Measurements from ENCODE around the gene KIF16B. TPM values are rescaled to one million over a fixed set of nuclear protein-coding genes. Genes with fewer than 3 reads are reported as not detected.

The KIF16B gene
- total and polyA plus RNA-seq, 2 experiments from 2014 or later, result 9.3 to 21.8 TPM

DNA sequence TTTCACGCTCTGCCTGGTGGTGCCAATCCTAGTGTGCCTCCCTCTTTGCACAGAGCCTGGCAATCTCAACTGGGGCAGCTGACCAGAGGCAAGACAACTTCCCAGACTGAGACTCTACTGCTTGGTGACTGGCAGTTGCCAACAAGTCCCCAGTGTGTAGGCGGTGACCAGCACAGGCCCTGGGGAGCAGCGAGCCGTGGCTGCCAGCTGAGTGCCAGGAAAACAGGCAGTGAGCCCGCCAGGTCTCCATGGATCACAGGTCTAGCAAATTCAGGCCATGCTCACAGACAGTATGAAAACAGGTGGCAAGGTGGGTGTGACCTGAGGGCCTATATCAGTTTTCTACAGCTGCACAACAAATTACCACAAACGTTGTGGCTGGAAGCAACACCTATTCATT is 289.9 kb downstream of the KIF16B start:
- Histone ChIP-seq H3K36me3 (replicated peaks; ENCODE audit: insufficient read depth, low read depth) (no peaks in the 10 kb centered on the region), H3K9me2 (replicated peaks; ENCODE audit: insufficient read depth) (no peaks in the 10 kb centered on the region), H4K20me1 (ENCODE audit: insufficient read depth, poor library complexity, severe bottlenecking) (no peaks in the 10 kb centered on the region), H3K27ac (no peak overlapping the region), H3K4me2 (no peak overlapping the region), H3K4me1 (ENCODE audit: insufficient read depth) (no peaks in the 10 kb centered on the region), H3K79me2 (no peaks in the 10 kb centered on the region), H2AFZ (no peak overlapping the region), H3K9me3 (ENCODE audit: low read depth) (no peaks in the 10 kb centered on the region), H3K4me3 (no peak overlapping the region), H3K27me3 (no peaks in the 10 kb centered on the region)
- 92% methylated on average over 6 of the region's 6 CpGs for WGBS (ENCODE audit: low lambda C conversion rate, missing lambda C conversion rate)
- DNase-seq (ENCODE audit: low spot score), result no peak
- TF ChIP-seq CTCF (IDR thresholded peaks at IDR 0.05; ENCODE audit: poor library complexity) (no peak), EZH2phosphoT487 (IDR thresholded peaks at IDR 0.05; ENCODE audit: low read depth, severe bottlenecking, unreplicated experiment) (no peak), EZH2 (IDR thresholded peaks at IDR 0.05; ENCODE audit: borderline replicate concordance) (no peak)

- WGBS (ENCODE audit: low lambda C conversion rate, missing lambda C conversion rate), result 92% methylated on average over 2 of the region's 2 CpGs
These were observed 293.0 kb downstream of the KIF16B start for GRCh38 chr20:16280219-16280618.

DNA sequence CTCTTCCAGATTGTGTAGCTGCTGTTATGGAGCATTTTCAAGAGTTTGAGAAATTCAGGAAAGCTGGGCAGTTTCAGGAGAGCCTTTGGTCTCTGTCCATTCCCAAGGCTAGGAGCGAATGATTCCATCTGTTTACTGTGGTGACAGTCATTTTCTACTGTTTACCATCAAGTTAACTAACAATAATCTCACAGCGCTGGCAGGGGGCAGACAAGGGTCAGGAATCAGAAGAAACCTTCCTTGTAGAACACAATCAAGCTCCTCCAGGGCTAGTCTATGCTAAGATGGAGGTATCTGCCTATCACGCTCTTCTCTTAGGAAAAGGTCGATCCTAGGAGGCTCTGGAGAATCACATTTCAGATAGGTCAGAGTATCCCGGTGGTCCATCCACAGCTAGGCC is 293.9 kb downstream of the KIF16B start:
- Histone ChIP-seq H3K79me2 (no peaks in the 10 kb centered on the region), H3K36me3 (replicated peaks; ENCODE audit: insufficient read depth, low read depth) (no peaks in the 10 kb centered on the region), H3K4me2 (no peak overlapping the region), H3K27ac (no peak overlapping the region), H3K9me2 (replicated peaks; ENCODE audit: insufficient read depth) (no peaks in the 10 kb centered on the region), H3K4me3 (no peak overlapping the region), H4K20me1 (ENCODE audit: insufficient read depth, poor library complexity, severe bottlenecking) (no peaks in the 10 kb centered on the region), H3K27me3 (no peaks in the 10 kb centered on the region), H3K4me1 (ENCODE audit: insufficient read depth) (no peaks in the 10 kb centered on the region), H2AFZ (no peak overlapping the region), H3K9me3 (ENCODE audit: low read depth) (no peaks in the 10 kb centered on the region)
- 77% methylated on average over 5 of the region's 5 CpGs for WGBS (ENCODE audit: low lambda C conversion rate, missing lambda C conversion rate)
- DNase-seq (ENCODE audit: low spot score), result no peak
- TF ChIP-seq CTCF (IDR thresholded peaks at IDR 0.05; ENCODE audit: poor library complexity), result peak; percentile 6
- no peak for TF ChIP-seq EZH2phosphoT487 (IDR thresholded peaks at IDR 0.05; ENCODE audit: low read depth, severe bottlenecking, unreplicated experiment)

More at GRCh38 chr20:16280219-16280618, 293.0 kb downstream of the KIF16B start:
- Histone ChIP-seq H3K36me3 (replicated peaks; ENCODE audit: insufficient read depth, low read depth) (no peaks in the 10 kb centered on the region), H3K4me3 (no peak overlapping the region), H3K9me3 (ENCODE audit: low read depth) (no peaks in the 10 kb centered on the region), H3K4me2 (no peak overlapping the region), H4K20me1 (ENCODE audit: insufficient read depth, poor library complexity, severe bottlenecking) (no peaks in the 10 kb centered on the region), H3K27me3 (no peaks in the 10 kb centered on the region), H3K9me2 (replicated peaks; ENCODE audit: insufficient read depth) (no peaks in the 10 kb centered on the region), H2AFZ (no peak overlapping the region), H3K4me1 (ENCODE audit: insufficient read depth) (no peaks in the 10 kb centered on the region), H3K79me2 (no peaks in the 10 kb centered on the region), H3K27ac (no peak overlapping the region)
- no peak for TF ChIP-seq EZH2 (IDR thresholded peaks at IDR 0.05; ENCODE audit: borderline replicate concordance)
- no peak for TF ChIP-seq EZH2phosphoT487 (IDR thresholded peaks at IDR 0.05; ENCODE audit: low read depth, severe bottlenecking, unreplicated experiment)
- no peak for TF ChIP-seq CTCF (IDR thresholded peaks at IDR 0.05; ENCODE audit: poor library complexity)
- no peak for DNase-seq (ENCODE audit: low spot score)

Measured in hepatocyte (in vitro differentiated cells).